ENCODE measurements around the gene CAPN15. TPM values are rescaled to one million over a fixed set of nuclear protein-coding genes. Genes with fewer than 3 reads are reported as not detected.

CAPN15 gene
- polyA plus RNA-seq, 3 donors: 3.4 to 42.6 (median 3.9) TPM

DNA sequence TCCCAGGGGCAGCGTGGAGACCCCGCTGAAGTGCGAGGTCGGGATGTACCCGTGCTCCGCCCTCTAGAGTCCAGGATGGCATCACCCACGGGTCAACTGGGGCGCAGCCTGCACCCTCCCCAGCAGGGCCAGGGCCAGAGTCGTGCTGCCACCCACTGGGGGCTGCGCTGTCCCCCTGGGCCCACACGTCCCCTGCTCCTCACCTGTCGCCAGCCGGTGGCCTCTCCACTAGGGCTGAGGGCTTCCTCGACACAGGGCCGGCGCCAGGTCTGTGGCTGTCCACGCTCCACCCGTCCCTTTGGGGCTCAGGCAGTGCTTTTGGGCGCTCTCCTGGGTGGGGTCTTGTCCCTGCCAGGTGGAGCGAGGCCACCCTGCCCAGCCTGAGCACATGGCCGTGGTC is 21.1 kb downstream of the CAPN15 start:
- peaks cover 8 to 21% of the 10 kb centered on the region in 2 donors for H3K36me3 Mint-ChIP-seq
- H3K4me3 ChIP-seq (replicated peaks in 1 of 3; ENCODE audit: low read depth in 2 of 3, low read length in 3 of 3): no peak overlapping the region
- H3K4me3 Mint-ChIP-seq: no peak overlapping the region
- intact Hi-C loops (cut with micrococcal nuclease): no loop called here
- H3K79me2 ChIP-seq (ENCODE audit: insufficient read depth, low read length): peaks cover 4% of the 10 kb centered on the region
- H3K9me3 ChIP-seq (replicated peaks in 1 of 2; ENCODE audit: control insufficient read depth in 1 of 2, insufficient read depth in 1 of 2, low read length in 2 of 2): no peaks in the 10 kb centered on the region
- H3K36me3 ChIP-seq (replicated peaks in 1 of 2; ENCODE audit: control insufficient read depth in 1 of 2, insufficient read depth in 2 of 2, low read length in 2 of 2): peaks cover 31 to 52% of the 10 kb centered on the region in 2 donors
- H3K27me3 ChIP-seq (ENCODE audit: control insufficient read depth in 2 of 2, insufficient read depth in 2 of 2, low read length in 2 of 2): no peaks in the 10 kb centered on the region
- no peaks in the 10 kb centered on the region for H3K9me3 Mint-ChIP-seq
- no peak overlapping the region for H3K9ac ChIP-seq (ENCODE audit: insufficient read depth, low read length, poor library complexity, severe bottlenecking)
- no peaks in the 10 kb centered on the region for H3K27me3 Mint-ChIP-seq (ENCODE audit: low read depth in 3 of 3)
- H4K20me1 ChIP-seq (ENCODE audit: insufficient read depth, low read length): peaks cover 41% of the 10 kb centered on the region
- no peak overlapping the region for H3K27ac ChIP-seq (ENCODE audit: low read depth in 1 of 2, low read length in 2 of 2)
- TF ChIP-seq, protein P1, sequence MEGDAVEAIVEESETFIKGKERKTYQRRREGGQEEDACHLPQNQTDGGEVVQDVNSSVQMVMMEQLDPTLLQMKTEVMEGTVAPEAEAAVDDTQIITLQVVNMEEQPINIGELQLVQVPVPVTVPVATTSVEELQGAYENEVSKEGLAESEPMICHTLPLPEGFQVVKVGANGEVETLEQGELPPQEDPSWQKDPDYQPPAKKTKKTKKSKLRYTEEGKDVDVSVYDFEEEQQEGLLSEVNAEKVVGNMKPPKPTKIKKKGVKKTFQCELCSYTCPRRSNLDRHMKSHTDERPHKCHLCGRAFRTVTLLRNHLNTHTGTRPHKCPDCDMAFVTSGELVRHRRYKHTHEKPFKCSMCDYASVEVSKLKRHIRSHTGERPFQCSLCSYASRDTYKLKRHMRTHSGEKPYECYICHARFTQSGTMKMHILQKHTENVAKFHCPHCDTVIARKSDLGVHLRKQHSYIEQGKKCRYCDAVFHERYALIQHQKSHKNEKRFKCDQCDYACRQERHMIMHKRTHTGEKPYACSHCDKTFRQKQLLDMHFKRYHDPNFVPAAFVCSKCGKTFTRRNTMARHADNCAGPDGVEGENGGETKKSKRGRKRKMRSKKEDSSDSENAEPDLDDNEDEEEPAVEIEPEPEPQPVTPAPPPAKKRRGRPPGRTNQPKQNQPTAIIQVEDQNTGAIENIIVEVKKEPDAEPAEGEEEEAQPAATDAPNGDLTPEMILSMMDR (IDR thresholded peaks at IDR 0.05): no peak
- no peak overlapping the region for H3K4me2 ChIP-seq (replicated peaks; ENCODE audit: extremely low read depth, low read length, poor library complexity, severe bottlenecking)
- H2AFZ ChIP-seq (ENCODE audit: insufficient read depth, low read depth, low read length, poor library complexity, severe bottlenecking): no peak overlapping the region
- WGBS (ENCODE audit: insufficient coverage): 96% methylated on average over 21 of the region's 21 CpGs
- H3K4me1 ChIP-seq (ENCODE audit: control insufficient read depth in 1 of 2, insufficient read depth in 2 of 2, low read length in 2 of 2): peaks cover 0 to 14% of the 10 kb centered on the region in 2 donors
- H3K4me1 Mint-ChIP-seq: no peaks in the 10 kb centered on the region
- no peak overlapping the region for H3K27ac Mint-ChIP-seq
- no peak for DNase-seq

DNA sequence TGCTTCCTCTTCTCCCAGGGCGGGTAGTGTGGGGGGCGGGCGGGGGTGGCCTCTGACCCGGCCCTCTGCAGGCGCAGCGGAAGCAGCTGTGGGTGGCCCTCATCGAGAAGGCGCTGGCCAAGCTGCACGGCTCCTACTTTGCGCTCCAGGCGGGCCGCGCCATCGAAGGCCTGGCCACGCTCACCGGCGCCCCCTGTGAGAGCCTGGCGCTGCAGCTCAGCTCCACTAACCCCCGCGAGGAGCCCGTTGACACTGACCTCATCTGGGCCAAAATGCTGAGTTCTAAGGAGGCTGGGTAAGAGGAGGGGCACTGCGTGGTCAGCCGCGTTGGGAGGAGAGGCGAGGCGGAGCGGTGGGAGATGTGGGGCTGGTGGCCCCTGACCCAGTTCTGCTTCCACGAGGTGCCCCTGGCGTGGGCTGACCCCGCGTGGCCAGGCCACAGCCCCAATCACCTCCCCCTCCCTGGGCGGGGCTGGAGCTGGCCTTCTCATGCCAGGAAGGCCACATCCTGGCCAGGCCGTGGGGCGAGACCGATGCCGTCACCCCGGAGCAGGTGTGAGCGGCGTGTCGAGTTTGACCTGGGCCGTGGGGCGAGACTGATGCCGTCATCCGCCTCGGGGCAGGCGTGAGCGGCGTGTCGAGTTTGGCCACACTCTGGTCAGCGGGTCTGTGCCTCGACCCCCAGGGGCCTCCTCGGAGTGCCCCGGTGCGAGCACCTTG is 22.2 kb downstream of the CAPN15 start:
- Mint-ChIP-seq H3K27me3 (ENCODE audit: low read depth in 3 of 3) (no peaks in the 10 kb centered on the region), H3K4me1 (no peaks in the 10 kb centered on the region), H3K9me3 (no peaks in the 10 kb centered on the region), H3K27ac (no peak overlapping the region), H3K4me3 (no peak overlapping the region), H3K36me3 (peaks cover 10 to 20% of the 10 kb centered on the region in 2 donors)
- H3K9ac ChIP-seq (ENCODE audit: insufficient read depth, low read length, poor library complexity, severe bottlenecking): no peak overlapping the region
- no peak overlapping the region for H3K4me3 ChIP-seq (replicated peaks in 1 of 3; ENCODE audit: low read depth in 2 of 3, low read length in 3 of 3)
- H3K27ac ChIP-seq (ENCODE audit: low read depth in 1 of 2, low read length in 2 of 2): no peak overlapping the region
- TF ChIP-seq, protein P1 (IDR thresholded peaks at IDR 0.05): no peak
- peaks cover 0 to 14% of the 10 kb centered on the region in 2 donors for H3K4me1 ChIP-seq (ENCODE audit: control insufficient read depth in 1 of 2, insufficient read depth in 2 of 2, low read length in 2 of 2)
- DNase-seq: no peak
- no peaks in the 10 kb centered on the region for H3K9me3 ChIP-seq (replicated peaks in 1 of 2; ENCODE audit: control insufficient read depth in 1 of 2, insufficient read depth in 1 of 2, low read length in 2 of 2)
- WGBS (ENCODE audit: insufficient coverage): 97% methylated on average over 43 of the region's 54 CpGs
- no peak overlapping the region for H2AFZ ChIP-seq (ENCODE audit: insufficient read depth, low read depth, low read length, poor library complexity, severe bottlenecking)
- H3K4me2 ChIP-seq (replicated peaks; ENCODE audit: extremely low read depth, low read length, poor library complexity, severe bottlenecking): no peak overlapping the region
- no peaks in the 10 kb centered on the region for H3K27me3 ChIP-seq (ENCODE audit: control insufficient read depth in 2 of 2, insufficient read depth in 2 of 2, low read length in 2 of 2)
- intact Hi-C loops (cut with micrococcal nuclease): no loop called here
- H3K79me2 ChIP-seq (ENCODE audit: insufficient read depth, low read length): no peaks in the 10 kb centered on the region
- peaks cover 33% of the 10 kb centered on the region for H4K20me1 ChIP-seq (ENCODE audit: insufficient read depth, low read length)
- H3K36me3 ChIP-seq (replicated peaks in 1 of 2; ENCODE audit: control insufficient read depth in 1 of 2, insufficient read depth in 2 of 2, low read length in 2 of 2): peaks cover 31 to 60% of the 10 kb centered on the region in 2 donors

Measured in CD14-positive monocyte (primary cell).